Myocyte (in vitro differentiated cells): ENCODE data around the gene NFAM1. TPM values are rescaled to one million over a fixed set of nuclear protein-coding genes. Genes with fewer than 3 reads are reported as not detected.

Experiments
- DNase-seq: peaks from one replicate; pipeline ENCODE4 v3.0.0-alpha.2; 2012; ENCODE audit warnings: low read depth
- total RNA-seq: library from RNA; depleted of rRNA; stranded (reverse); fragments of >200 nt; gene quantifications from 2 replicates; pipeline ENCODE4 v1.2.3, GENCODE V29; 2014

NFAM1 gene
- total RNA-seq, 1 donor from 2014 or later, result not detected

DNA sequence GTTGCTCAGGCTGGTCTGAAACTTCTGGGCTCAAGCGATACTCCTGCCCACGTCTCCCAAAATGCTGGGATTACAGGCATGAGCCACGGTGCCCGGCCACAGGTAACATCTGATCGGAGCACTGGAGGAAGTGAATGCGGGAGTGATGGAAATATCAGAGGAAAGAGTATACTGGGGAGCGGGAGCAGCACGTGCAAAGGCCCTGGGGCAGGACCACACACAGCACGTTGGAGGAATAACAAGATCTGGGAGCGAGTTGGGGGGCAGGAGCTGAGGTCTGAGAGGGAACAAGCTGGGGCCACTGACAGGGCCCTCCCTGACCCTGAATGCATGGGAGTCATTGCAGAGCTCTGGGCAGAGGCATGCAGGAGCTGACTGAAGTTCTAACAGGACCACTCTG, 70.7 kb downstream of the NFAM1 start:
- DNase-seq, result no peak

DNA sequence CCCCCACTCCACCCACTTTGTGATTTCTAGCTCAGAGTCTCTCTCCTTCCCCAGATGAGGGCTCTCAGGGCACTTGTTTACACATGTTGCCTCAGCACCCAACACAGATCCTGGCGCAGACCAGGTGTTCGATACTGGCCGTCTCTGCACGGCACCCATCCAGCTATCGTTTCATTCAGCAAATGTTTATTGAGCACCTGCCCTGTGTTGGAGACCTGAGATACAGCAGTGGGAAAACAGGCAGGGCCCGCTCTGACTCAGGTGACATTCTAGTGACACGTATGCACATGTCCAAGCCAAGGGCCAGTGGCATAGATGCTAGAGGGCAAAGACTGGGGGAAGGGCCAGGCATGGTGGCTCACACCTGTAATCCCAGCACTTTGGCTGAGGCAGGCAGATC, 71.9 kb downstream of the NFAM1 start:
- DNase-seq, result no peak

DNA sequence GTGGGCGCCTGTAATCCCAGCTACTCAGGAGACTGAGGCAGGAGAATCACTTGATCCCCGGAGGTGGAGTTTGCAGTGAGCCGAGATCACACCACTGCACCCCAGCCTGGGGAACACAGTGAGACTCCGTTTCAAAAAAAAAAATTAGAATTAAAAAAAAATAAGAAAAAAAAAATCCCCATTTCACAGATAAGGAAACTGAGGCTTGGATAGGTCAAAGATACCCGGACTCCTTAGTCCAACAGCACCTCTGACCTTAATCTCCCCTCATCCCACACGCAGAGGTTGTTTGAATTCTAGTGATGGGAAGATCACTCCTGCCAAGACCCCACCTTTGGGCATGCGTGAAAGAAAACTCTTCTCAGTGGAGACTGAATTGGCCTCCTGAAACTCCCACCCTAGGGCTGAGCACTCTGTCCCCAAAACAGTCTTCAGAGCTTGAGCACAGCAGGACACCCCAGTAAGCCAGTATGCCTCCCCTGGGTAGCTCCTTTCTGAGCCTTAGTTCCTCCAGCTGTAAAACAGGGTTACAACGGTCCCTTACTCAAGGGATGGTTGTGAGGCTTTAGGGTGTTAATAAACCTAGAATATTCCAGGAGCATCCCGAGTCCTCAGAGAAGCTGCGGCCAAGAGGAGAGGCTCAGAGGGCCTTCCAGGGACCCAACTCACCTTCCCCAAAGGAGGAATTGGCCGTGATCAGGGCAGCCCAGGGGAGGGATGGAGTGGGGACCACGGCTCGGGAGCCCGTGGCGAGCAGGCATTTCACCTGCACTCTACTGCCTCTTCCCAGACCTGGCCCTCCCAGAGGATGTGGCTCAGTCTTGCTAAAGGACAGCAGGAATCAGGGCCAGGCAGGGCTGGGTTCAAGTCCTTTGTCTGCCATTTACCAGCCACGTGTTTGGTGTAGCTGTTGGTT, 73.3 kb downstream of the NFAM1 start:
- DNase-seq, result no peak

DNA sequence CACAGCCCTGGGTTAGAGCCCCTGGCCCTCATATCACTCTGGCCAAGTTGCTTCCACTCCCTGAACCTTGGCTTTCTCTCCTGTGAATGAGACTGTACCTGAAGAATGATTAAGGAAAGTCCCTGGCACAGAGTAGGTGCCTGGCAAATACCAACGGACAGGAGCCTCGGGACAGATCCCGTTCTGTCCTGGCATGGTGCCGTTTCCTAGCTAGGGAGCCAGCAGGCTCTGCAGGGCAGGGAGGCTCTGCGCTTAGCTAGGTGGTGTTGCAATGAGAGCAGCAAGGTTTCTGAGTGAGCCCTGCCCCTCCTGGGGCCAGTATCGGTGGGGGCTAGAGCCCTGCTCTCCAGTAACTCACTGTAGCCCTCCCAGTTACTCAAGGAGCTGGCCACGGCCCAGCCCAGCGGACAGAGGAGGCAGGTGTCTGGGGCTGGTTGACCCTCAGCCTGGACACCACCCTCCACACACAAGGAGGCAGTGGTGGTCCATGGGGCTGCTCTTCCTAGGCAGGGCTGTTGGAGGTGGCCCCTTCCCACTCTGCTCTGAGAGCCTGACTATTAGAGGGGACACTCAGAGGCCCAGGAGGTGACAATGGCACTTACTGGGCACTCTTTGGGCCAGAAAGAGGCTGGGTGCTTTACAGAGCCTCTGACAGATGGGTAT, 74.4 kb downstream of the NFAM1 start:
- no peak for DNase-seq

DNA sequence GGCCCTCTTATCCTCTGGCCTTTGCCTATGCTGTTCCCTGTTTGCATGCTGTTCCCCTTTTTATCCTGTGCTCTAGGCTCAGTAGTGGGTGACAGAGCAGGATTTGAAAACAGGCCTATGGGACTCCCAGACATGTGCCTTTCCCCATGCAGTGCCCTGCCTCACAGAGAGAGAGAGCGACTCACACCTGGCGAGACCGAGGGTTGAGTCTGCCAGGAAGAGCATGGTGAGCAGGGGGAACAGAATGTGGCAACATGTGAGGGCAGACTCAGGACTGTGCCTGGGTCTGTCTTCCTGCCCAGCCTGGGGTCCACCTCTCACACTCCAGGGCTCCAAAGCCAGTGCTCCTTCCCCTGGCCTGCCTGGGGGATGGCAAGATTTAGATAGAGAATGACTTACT, 75.0 kb downstream of the NFAM1 start:
- no peak for DNase-seq

DNA sequence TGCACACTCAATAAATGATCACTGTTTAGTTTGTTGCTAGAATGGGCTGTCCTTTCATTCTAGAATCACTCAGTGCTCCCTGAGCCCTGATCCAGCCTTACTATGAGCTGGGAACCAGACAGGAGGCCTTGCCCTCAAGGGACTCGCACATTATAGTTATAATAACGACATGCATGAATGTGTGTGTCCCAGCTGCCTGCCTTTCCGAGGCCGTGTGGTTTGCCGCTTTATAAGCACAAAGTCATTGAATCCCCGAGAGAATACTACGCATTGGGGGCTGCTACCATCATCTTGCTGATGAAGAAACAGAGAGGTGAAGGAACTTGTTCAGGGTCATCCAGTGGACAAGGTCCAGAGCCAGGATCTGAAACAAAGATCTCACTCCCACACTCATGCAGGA, 75.7 kb downstream of the NFAM1 start:
- DNase-seq, result no peak

DNA sequence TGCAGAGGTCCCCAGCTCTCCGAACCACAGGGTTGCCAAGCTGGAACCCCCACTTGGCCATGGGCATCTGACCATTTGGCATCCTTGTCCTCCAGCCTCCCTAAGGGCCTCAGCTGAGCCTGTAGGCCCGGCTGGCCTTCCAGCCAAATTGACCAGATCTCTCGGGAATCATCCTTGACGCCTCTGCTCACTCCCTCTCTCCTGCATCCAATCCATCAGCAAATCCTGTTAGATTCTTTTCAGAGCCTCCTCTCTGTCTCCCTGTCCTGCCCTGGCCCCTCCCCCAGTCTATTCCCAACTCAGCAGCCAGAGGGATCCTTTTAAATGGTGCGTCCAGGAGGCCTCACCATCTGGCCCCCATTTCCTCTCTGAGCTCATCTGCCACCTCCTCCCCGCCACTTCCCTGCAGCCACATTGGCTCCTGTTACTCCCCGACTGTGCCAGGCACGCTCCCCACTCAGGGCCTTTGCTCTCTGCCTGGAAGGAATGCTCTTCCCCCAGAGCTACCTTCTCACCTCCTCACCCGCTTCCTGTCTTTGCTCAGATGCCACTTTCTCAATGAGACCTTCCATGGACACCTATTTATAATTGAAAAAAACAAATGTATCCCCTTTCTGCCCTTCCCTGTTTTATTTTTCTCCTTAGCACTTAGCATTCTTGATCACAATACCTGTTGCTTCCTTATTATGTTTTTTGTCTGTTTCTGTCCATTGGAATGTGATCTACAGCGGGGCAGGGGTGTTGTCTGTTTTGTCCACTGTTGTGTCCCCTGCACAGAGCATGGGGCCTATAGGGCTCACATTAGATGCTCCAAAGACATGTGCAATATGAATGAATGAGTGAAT, 78.1 kb downstream of the NFAM1 start:
- no peak for DNase-seq

DNA sequence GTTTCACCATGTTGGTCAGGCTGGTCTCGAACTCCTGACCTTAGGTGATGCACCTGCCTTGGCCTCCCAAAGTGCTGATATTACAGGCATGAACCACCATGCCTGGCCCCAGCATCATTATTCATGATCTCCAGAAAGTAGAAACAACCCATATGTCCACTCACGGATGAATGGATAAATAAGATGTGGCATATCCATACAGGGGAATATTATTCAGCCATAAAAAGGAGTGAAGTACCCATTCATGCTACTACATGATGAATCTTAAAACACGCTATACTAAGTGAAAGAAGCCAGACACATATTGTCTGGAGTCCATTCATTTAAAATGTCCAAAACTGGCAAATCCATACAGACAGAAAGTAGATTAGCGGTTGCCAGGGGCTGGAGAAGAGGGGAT, 81.8 kb downstream of the NFAM1 start:
- no peak for DNase-seq

DNA sequence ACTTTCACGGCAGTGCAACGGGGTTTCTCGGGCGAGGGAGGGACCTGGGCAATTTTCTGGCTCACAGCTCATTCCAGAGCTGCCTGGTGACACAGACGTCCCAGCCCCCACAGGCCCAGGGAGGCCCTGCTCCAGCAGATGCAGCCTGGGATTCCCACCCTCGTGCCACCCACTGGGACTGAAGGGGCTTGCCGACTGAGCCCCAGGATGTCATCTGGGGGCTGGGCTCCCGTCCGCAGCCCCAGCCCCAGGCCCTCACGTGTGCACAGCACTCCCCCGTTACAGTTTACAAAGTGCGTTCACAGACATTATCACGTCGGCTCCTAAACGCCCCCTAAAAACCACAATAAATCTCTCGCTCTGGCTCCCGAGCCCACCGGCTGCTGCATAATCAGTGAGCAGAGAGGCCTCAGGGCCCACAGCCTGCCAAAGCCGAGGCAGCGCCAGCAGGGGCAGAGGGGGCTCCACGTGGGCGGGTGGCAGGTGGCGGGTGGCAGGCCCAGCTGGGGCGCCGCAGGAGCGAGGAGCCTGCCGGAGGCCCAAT, 84.8 kb downstream of the NFAM1 start:
- no peak for DNase-seq

DNA sequence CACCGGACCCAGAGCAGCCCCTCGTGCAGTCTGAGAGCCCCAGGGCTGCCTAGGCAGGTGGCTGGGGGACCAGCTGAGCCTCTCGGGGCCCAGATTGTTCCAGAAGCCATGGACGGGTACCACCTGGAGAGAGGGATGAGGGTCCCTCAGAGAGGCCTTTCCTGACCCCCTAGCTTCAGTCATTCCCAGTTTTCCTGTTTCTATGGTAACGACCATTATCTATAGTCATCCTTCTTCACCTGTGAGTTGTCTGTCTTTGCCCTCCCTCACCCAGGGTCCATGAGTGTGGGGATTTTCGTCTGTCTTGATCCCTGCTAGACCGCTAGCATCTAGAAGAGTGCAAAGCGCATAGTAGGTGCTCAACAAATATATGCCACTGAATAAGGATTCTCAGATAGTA, 85.5 kb downstream of the NFAM1 start:
- no peak for DNase-seq

DNA sequence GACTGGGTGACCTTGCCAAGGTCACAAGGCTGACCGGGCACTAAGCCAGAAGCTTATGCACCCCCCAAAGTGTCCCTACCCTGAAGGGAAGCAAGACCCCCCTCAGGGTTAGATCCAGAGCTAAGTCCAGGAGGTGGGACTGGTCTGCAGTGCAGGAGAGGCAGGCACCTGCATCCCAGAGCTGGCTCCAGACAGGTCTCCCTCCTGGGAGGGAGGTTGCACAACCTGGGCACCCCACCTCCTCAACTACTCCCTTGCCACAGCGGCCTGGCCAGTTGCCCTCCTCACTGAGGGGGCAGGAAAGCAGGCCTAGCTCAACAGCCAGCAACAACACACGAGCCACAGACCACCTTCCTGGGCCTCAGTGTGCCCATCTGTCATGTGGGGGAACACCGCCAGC, 86.7 kb downstream of the NFAM1 start:
- DNase-seq, result no peak

DNA sequence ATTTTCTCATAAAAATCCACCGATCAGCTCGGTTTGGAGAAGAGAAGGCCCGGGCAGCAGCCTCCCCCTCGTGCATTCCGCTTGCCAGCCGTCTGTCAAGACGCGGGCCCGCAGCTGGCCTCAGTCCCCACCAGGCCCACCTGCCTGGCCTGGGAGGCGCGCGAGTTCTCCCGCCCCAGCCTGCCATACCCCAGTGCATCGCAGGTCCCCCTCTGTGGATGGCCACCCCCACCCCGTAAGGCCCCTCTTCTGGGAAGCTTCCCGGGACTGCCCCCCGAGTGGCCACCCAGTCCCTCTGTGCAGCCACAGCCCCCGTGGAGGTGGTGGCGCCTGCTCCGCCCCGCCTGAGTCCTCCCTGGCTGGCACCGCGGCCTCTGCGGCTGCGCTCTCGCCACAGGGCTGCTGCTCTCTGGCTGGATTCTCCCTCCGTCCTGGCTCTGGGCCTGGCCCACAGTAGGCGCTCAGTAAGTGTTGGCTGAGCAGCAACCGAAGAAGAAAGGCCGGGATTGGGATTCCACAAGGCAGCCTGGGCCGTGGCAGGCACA, 87.8 kb downstream of the NFAM1 start:
- DNase-seq, result no peak

DNA sequence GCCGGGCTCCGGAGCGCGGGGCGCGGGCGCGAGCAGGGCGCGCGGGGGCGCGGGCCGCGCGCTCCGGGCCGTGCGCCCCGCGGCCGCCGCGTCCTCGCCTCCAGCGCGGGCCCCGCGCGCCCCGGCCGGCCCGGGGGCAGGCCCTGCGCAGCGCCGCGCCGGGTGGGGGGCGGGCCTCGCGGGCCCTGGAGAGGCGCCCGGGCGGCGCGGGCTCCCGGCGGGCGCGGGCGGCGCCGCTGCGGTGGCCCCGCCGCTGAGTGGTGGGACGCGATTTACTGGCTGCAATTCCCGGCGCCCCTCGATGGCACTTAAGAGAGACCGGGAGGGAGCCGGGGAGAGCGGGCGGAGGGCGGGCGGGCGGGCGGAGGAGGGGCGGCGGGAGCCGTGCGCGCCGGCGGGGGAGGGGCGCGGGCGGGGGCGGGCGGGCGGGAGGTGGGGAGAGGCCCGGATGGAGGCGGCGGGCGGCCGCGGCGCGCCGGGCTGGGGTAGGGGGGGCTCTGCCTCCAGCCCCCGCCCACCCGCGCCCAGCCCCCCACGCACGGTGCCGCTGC, 88.6 kb downstream of the NFAM1 start:
- no peak for DNase-seq

DNA sequence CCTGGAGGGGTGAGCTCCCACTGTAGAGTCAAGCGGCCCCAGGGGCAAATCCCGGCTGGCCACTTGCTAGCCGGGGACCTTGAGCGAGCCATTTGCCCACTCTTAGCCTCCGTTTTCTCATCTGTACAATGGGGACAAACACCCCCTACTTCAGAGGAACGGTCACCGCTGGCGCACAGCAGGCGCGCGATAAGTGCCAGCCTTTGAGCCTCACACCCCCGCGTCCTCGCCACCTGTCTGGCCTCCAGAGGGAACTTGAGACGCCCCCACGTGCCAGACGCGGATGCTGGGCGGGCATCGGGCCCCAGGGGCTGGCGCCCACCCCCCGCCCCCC, 89.1 kb downstream of the NFAM1 start:
- DNase-seq, result no peak

DNA sequence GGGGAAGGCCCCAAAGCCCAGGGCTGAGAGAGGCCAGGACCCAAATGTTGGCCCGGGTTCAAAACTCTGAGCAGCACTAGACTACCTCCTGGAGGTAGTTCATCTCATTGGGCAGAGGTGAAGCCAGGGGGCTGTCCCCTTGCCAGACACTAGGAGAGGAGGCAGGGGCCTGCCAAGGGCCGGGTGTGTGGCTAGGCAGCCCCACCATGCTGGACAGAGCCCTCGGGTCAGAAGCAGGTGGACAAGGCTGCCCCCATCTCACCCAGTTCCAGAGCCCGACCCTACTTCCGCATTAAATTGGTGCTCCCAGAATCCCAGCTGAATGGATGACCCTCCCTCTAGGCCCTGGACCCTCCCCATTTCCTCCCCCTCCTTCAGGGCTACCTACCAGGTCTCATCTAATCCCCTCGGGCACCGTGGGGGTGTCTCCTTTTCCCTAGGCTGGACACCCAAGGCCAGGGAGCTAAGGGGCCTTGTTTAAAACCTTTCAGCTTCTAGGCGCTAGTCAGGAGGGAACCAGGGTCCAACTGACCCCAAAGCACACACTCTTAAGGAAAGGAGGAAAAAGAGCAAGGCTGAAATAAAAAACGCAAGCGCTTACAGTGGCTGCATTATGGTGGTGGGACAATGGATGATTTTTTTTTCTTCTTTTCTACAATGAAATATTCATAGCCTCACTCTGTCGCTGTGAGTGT, 89.6 kb downstream of the NFAM1 start:
- no peak for DNase-seq

DNA sequence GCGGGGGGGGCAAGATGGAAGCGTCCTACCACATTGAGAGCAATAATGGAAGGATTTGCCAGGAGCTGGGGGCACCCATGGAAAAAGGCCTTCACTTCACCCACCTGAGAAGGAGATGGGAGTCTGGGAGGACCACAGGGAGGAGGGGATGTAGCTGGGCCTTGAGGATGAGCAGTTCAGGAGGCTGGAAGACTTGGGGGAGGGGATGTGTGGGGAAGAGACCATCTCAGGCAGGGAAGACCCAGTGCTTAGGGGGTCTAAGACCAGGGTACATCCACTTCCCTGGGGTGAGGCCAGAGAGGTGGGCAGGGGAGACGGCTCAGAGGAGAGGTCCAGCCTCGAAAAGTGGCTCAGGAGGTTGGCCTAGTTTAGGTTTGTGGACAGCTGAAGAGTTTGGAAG, 90.4 kb downstream of the NFAM1 start:
- no peak for DNase-seq

DNA sequence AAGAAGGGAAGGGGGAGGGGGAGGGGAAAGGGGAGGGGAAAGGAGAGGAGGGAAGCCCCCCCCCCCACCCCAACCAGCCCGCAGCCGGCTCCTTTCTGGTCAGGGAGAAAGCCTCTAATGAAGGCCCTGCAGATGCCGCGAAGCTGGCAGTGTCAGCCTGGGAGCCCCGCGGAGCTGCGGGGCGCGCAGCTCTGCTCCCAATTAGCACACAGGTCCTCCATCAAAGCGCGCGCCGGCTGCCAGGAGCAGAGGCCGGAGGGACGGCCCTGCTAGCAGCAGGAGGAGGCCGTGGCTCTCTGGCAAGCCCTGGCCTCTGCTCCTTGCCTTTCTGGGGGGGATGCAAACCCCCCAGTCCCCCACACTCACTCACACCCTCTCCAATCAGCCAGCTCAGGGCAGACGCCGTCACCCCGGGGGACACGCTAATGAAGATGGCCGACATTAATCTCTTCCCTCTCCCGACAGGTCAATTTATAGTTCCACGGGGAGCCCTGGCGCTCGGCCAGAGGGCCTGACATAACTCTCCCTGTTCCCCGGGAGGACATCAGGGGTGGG, 91.3 kb downstream of the NFAM1 start:
- DNase-seq, result no peak

DNA sequence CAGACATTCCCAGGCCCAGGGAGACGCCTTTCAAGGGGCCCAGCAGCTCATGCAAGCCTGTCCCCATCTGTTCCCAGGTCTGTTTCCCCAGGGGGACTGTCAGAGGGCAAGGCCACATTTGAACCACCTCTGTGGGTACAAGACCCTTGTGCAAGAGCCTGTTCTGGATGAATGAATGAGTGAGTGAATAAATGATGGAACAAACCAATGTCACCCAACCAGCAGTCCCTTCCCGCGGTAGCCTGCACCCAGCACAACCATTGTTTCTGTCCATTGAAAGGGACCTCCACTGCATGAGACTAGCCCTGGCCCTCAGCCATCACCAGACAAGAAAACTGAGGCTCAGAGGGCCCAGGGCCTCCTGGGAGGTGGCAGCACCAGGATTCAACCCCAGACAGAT, 92.1 kb downstream of the NFAM1 start:
- DNase-seq, result no peak

DNA sequence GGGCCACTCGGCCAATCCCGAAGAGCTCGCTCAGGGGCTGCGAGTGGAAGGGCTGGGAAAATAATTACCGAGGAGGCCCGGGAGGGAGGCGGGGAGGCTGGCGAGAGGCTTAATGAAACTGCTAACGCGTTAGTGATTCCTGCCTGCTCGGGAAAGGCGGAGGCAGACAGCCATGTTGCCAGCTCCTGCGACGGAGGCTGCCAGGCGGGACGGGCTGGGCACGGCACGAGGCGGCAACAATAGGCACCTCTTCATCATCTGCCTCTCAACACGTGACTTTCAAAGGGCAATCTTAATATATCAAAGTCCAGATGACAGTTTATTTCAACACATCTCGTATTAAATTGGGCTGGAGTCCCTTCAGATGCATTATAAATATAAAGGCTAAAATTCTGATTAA, 93.7 kb downstream of the NFAM1 start:
- DNase-seq, result no peak

DNA sequence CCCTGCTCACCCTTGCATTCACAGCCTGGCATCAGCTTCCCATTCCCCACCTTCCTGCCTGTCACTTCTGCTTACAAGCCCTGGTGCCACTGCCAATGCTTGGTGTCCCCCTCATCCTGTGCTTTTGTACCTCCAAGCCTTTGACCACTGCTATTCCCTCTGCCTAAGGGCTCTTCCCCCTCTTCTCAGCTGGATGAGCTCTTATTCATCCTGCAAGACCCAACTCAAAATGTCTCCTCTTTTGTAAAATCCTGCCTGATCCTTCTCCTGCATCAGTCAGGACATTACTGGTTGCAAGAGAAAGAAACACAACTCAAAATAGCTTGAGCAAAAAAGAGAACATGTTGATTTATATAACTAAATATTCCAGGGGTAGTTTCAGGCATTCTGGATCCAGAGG, 94.8 kb downstream of the NFAM1 start:
- DNase-seq, result no peak
